GM12801 (cell line): ENCODE measurements around the gene CLECL1.

ENCODE experiments used
- TF ChIP-seq, protein P1 (sequence below): IDR thresholded peaks from one replicate; pipeline ENCODE4 v1.5.1; 2011; ENCODE audit warnings: control low read depth; ENCODE audit not compliant: insufficient read length; ENCODE audit errors: extremely low read depth

The CLECL1 gene

DNA sequence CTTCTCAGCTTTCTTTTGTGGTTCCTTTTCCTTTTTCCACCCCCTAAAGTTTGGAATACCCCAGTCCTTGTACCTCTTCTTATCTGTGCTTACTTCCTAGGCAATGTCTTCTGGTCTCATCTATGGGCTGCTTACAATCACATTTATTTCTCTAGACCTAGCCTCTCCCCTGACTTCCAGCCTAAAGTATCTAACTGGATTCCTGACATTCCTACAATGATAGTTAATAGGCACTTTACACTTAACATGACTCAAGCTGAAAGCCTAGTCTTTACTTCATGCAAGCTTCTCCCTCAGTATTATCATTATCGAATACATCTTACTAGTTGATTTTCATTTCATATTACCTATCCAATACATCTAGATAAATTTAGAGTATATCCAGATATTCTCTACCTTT, 21.2 kb downstream of the CLECL1 start:
- TF ChIP-seq, protein P1, sequence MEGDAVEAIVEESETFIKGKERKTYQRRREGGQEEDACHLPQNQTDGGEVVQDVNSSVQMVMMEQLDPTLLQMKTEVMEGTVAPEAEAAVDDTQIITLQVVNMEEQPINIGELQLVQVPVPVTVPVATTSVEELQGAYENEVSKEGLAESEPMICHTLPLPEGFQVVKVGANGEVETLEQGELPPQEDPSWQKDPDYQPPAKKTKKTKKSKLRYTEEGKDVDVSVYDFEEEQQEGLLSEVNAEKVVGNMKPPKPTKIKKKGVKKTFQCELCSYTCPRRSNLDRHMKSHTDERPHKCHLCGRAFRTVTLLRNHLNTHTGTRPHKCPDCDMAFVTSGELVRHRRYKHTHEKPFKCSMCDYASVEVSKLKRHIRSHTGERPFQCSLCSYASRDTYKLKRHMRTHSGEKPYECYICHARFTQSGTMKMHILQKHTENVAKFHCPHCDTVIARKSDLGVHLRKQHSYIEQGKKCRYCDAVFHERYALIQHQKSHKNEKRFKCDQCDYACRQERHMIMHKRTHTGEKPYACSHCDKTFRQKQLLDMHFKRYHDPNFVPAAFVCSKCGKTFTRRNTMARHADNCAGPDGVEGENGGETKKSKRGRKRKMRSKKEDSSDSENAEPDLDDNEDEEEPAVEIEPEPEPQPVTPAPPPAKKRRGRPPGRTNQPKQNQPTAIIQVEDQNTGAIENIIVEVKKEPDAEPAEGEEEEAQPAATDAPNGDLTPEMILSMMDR = no peak

DNA sequence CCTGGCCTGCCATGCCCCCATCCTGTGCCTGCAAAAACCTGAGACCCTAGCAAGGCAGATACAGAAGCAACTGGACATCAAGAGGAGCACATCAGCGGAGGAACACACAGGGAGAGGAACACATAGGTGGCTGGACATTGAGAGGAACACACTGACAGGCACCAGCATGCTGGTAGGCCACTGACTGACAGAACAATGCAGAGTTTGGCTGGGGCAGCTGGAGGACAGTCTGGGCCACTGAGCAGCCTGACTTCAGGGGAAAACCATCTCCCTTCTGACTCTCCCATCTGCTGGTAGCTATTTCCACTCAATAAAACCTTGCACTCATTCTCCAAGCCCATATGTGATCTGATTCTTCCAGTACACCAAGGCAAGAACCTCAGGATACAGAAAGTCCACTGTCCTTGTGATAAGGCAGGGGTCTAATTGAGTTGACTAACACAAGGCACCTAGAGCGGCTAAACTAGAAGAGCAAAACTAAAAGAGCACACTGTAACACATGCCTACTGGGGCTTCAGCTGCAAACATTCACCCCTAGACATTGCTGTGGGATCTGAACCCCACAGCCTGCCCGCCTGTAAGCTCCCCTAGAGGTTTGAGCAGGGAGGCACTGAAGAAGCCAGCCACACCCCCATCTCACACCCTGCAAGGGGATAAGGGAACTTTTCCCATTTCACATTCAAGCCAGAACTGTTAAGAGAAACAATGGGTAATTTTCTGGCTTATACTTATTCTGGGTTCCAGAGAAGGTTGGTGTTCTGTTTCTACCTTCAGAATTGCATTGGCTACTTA, 22.1 kb downstream of the CLECL1 start:
- TF ChIP-seq, protein P1 = no peak

DNA sequence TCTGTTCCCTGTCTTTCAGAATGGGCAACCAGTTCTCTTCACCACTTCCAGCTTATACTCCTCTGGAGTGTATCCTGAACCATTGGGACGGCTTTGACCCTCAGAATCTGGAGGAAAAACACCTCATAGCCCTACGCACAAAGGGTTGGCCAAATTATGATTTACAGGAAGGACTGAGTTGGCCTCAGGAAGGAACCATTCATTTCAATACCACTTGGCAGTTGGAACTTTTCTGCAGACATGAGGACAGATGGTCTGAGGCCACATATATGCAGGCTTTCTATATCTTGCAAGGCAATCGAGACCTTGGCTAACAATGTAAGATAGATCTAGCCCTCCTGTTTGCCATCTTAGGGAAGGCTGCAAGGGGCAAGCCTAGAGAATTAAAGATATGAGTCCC, 24.0 kb downstream of the CLECL1 start:
- TF ChIP-seq, protein P1 = no peak

DNA sequence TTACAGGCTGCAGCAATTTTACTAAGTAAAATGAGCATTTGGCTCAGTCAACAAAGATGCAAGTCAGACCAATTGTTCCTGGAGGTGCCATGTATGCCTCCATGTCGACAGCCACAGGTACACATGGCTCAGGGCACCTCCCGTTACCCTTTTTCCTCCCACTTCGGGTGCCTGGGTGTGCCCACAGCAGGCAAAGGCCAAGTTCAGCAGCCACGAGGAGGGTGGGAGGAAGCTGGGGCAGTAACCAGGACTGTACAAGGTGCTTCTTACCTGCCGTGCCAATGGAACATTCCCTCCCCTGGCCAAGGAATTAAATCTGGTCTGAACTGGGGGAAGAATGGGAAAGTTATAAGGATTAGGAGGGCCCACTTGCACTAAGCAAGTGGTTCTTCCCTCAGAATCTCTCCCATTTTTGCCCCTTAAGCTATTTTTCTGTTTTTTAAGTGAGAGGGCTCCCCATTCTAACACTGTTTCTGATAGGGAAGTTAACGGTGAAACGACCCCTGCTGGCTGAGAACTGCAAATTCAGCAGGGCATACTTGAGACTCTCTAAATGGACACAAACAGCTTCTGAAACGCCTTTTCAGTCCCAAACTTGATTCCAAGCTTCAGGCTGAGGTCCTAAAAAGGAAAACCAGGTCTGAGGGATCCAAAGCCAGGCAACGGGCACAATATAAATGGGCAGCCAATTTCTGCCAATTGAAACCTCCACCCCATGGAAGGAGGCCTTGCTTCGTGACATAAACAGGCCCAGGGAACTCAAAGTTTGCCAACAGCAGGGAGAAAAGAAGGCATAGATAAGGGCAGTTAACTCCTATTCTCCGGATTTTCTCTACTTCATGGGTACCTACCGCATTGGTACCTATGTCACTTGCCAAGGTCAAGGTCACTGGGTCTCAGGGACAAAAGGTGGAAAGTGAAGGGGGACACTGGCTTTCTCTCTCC, 24.8 kb downstream of the CLECL1 start:
- TF ChIP-seq, protein P1 = no peak

DNA sequence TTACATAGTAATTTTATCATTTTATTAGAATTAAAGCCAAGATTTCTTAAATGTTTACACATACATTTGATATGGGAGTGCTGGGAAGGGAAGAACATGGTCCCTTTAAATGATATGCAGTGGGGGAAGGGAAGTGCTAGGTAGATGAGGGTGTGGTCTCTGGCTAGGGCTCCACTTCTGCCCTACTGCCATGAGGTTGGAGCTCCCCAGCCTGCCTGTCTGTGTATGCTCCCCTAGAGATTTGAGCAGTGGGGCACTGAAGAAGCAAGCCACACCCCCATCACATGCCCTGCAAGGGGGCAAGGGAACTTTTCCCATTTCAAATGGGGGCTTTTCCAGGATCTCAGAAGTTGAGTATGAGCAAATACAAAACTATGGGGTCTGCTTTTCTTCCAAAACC, 25.5 kb downstream of the CLECL1 start:
- TF ChIP-seq, protein P1 = no peak

DNA sequence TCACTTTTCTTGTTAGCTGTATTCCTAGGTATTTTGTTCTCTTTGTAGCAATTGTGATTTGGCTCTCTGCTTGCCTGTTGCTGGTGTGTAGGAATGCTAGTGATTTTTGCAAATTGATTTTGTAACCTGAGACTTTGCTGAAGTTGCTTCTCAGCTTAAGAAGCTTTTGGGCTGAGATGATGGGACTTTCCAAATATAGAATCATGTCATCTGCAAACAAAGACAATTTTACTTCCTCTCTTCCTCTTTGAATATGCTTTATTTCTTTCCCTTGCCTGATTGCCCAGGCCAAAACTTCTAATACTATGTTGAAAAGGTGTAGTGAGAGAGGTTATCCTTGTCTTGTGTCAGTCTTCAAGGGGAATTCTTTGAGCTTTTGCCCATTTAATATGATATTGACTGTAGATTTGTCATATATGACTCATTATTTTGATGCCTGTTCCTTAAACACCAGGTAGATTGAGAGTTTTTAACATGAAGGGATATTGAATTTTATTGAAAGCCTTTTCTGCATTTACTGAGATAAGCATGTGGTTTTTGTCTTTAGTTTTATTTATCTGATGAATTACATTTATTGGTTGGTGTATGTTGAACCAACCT, 26.7 kb downstream of the CLECL1 start:
- TF ChIP-seq, protein P1 = no peak

DNA sequence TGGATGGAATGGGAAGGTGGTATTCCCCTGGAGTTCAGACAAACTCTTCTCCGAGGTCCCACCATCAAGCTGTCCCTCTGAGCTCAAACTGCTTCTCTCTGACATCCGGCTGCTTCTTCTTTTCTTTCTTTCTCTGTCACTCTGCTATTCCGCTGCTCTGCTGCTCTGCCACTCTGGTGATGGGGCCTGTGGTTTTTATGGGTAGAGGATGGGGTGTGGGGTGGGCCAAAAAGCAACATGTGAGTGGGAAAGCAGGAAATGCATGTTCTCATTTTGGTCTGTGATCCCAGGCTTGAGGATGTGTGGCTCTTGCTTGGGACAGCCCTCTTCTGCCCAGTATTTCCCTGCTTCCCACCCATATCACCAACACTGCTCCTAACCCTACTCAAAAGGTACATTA, 30.6 kb downstream of the CLECL1 start:
- TF ChIP-seq, protein P1 = no peak
